ENCODE measurements around the gene HDAC9. TPM values are rescaled to one million over a fixed set of nuclear protein-coding genes. Genes with fewer than 3 reads are reported as not detected.

HDAC9 gene
- total and polyA plus RNA-seq, 2 experiments from 2014 or later: 3.7 to 9.4 TPM

GRCh38 chr7:18796216-18796615, 300.7 kb downstream of the HDAC9 start:
- Histone ChIP-seq H2AFZ (no peak overlapping the region), H3K9me2 (replicated peaks; ENCODE audit: insufficient read depth) (no peaks in the 10 kb centered on the region), H3K27me3 (no peaks in the 10 kb centered on the region), H3K27ac (no peak overlapping the region), H3K4me3 (no peak overlapping the region), H3K36me3 (replicated peaks; ENCODE audit: insufficient read depth, low read depth) (no peaks in the 10 kb centered on the region), H3K4me2 (no peak overlapping the region), H4K20me1 (ENCODE audit: insufficient read depth, poor library complexity, severe bottlenecking) (no peaks in the 10 kb centered on the region), H3K4me1 (ENCODE audit: insufficient read depth) (peaks cover 12% of the 10 kb centered on the region), H3K79me2 (no peaks in the 10 kb centered on the region), H3K9me3 (ENCODE audit: low read depth) (no peaks in the 10 kb centered on the region)
- no peak for DNase-seq (ENCODE audit: low spot score)
- TF ChIP-seq, protein P1, sequence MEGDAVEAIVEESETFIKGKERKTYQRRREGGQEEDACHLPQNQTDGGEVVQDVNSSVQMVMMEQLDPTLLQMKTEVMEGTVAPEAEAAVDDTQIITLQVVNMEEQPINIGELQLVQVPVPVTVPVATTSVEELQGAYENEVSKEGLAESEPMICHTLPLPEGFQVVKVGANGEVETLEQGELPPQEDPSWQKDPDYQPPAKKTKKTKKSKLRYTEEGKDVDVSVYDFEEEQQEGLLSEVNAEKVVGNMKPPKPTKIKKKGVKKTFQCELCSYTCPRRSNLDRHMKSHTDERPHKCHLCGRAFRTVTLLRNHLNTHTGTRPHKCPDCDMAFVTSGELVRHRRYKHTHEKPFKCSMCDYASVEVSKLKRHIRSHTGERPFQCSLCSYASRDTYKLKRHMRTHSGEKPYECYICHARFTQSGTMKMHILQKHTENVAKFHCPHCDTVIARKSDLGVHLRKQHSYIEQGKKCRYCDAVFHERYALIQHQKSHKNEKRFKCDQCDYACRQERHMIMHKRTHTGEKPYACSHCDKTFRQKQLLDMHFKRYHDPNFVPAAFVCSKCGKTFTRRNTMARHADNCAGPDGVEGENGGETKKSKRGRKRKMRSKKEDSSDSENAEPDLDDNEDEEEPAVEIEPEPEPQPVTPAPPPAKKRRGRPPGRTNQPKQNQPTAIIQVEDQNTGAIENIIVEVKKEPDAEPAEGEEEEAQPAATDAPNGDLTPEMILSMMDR (IDR thresholded peaks at IDR 0.05; ENCODE audit: poor library complexity): no peak
- TF ChIP-seq EZH2phosphoT487 (IDR thresholded peaks at IDR 0.05; ENCODE audit: low read depth, severe bottlenecking, unreplicated experiment) (no peak), EZH2 (IDR thresholded peaks at IDR 0.05; ENCODE audit: borderline replicate concordance) (no peak)

DNA sequence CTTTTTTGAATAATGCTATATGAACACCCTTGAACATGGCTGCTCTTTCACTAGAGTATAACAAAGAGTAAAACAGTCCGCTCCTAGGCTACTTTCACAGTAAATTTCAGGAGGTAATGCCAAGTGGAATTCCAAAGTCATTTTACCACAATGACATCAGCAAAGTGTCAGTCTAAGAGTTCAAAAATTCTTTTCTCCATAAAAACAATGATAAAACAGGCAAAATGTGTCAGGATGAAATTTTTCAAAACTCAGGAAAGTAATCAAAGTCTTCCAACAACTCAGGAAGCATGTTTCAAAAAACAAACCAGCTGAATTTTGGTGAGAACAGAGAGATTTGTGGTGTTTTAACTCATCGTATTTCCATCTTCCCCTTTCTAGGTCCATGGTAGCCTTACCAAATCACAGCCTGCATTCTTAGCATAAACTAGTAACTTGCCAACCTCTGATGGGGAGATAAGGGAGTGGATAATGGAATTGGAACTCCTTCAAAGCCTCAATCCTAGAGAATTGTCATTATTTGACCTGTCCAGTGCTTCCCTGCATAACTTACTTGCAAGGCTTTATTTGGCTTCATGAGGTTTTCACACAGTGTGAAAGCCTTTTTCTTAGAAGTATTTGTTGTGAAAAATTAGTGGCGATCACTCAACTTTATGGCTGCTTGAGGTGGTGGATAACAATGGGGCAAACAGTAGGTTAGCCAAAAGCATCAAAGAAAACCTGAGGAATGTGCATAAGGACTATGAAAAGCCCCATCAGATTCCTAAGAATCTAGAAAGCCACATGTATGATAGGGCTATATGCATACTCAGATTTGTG, 302.7 kb downstream of the HDAC9 start:
- Histone ChIP-seq H3K79me2 (no peaks in the 10 kb centered on the region), H3K27ac (no peak overlapping the region), H3K4me3 (no peak overlapping the region), H3K36me3 (replicated peaks; ENCODE audit: insufficient read depth, low read depth) (no peaks in the 10 kb centered on the region), H3K27me3 (no peaks in the 10 kb centered on the region), H3K9me3 (ENCODE audit: low read depth) (no peaks in the 10 kb centered on the region), H2AFZ (no peak overlapping the region), H3K9me2 (replicated peaks; ENCODE audit: insufficient read depth) (no peaks in the 10 kb centered on the region), H3K4me2 (no peak overlapping the region), H4K20me1 (ENCODE audit: insufficient read depth, poor library complexity, severe bottlenecking) (no peaks in the 10 kb centered on the region), H3K4me1 (ENCODE audit: insufficient read depth) (peaks cover 4% of the 10 kb centered on the region)
- no peak for DNase-seq (ENCODE audit: low spot score)
- 92% methylated on average over 3 of the region's 3 CpGs for WGBS (ENCODE audit: low lambda C conversion rate, missing lambda C conversion rate)
- TF ChIP-seq EZH2 (IDR thresholded peaks at IDR 0.05; ENCODE audit: borderline replicate concordance) (no peak), EZH2phosphoT487 (IDR thresholded peaks at IDR 0.05; ENCODE audit: low read depth, severe bottlenecking, unreplicated experiment) (no peak)
- TF ChIP-seq, protein P1 (IDR thresholded peaks at IDR 0.05; ENCODE audit: poor library complexity): no peak

DNA sequence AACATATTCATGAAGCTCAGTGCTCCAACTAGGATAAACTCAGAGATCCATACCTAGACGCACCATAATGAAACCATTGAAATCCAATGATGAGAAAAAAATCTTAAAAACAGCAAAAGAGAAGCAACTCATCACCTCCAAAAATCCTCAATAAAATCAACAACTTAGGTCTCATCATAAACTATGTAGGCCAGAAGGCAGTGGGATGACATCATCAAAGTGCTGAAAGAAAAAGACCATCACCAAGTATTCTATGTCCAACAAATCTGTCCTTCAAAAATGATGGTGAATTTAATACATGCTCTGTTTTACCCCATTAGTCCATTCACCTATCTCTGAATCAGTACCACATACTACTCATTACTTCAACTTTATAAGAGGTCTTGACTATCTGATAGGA, 304.4 kb downstream of the HDAC9 start:
- H3K79me2 ChIP-seq: no peaks in the 10 kb centered on the region
- no peak for DNase-seq (ENCODE audit: low spot score)
- H3K9me3 ChIP-seq (ENCODE audit: low read depth): no peaks in the 10 kb centered on the region
- no peaks in the 10 kb centered on the region for H3K36me3 ChIP-seq (replicated peaks; ENCODE audit: insufficient read depth, low read depth)
- peaks cover 11% of the 10 kb centered on the region for H3K4me1 ChIP-seq (ENCODE audit: insufficient read depth)
- no peak overlapping the region for H3K27ac ChIP-seq
- no peak overlapping the region for H3K4me3 ChIP-seq
- WGBS (ENCODE audit: low lambda C conversion rate, missing lambda C conversion rate): 94% methylated on average over 1 of the region's 1 CpG
- no peaks in the 10 kb centered on the region for H3K27me3 ChIP-seq
- TF ChIP-seq EZH2 (IDR thresholded peaks at IDR 0.05; ENCODE audit: borderline replicate concordance) (no peak), EZH2phosphoT487 (IDR thresholded peaks at IDR 0.05; ENCODE audit: low read depth, severe bottlenecking, unreplicated experiment) (no peak)
- TF ChIP-seq, protein P1 (IDR thresholded peaks at IDR 0.05; ENCODE audit: poor library complexity): no peak
- no peak overlapping the region for H2AFZ ChIP-seq
- no peaks in the 10 kb centered on the region for H3K9me2 ChIP-seq (replicated peaks; ENCODE audit: insufficient read depth)
- no peaks in the 10 kb centered on the region for H4K20me1 ChIP-seq (ENCODE audit: insufficient read depth, poor library complexity, severe bottlenecking)
- H3K4me2 ChIP-seq: no peak overlapping the region

Measured in hepatocyte (in vitro differentiated cells).